HG02623 (cell line): Measurements from ENCODE around the gene USP32.

Experiments used
- ATAC-seq: cut with Tn5 transposase; IDR thresholded peaks from one replicate; pipeline ENCODE4 v1.9.1; 2021; ENCODE audit warnings: moderate library complexity; ENCODE audit not compliant: unreplicated experiment

USP32 gene

GRCh38 chr17:60159479-60159866 lies 232.5 kb downstream of the USP32 start:
- no peak for ATAC-seq

DNA sequence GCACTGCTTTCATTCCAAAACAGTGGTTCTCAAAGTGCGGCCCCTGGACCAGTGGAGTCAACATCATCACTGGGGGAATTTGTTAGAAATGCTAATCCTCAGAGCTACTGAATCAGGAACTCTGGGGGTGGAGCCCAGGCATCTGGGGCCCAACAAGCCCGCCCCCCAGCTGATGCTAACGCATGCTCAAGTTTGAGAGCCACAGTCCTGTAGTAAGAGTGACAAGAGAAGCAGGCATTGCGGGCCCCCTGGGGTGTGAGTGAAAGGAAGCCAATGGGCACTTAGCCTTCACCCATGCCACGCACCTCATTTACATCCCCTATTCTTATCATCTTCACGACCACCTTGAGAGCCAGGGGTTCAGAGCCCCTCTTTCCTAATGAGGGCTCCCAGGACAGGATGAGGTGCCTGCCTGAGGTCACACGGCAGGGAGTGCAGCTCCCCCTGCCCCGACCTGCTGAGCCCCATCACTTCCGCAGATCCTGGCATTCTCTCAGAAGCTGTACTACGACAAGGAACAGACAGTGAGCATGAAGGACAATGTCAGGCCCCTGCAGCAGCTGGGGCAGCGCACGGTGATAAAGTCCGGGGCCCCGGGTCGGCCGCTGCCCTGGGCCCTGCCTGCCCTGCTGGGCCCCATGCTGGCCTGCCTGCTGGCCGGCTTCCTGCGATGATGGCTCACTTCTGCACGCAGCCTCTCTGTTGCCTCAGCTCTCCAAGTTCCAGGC lies 233.0 kb downstream of the USP32 start:
- ATAC-seq, result no peak

DNA sequence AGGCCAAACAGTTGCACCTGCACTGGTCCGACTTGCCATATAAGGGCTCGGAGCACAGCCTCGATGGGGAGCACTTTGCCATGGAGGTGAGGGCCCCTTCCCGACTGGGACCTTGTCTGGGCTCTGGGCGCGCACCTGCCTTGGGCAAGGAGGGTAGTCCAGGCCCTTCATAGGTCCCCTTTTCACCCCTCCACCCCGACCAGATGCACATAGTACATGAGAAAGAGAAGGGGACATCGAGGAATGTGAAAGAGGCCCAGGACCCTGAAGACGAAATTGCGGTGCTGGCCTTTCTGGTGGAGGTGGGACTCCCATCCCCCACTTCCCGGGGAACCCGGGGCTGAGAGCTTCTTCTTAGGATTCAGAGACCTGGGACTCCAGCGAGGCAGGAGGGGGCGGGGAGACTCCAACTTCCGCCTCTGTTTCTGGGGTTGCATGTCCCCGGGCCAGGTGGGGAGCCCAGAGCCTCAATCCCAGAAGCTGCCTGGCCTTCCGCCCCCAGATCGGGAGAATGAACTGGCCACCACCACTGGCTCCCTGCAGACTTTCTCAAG lies 234.4 kb downstream of the USP32 start:
- ATAC-seq, result no peak

DNA sequence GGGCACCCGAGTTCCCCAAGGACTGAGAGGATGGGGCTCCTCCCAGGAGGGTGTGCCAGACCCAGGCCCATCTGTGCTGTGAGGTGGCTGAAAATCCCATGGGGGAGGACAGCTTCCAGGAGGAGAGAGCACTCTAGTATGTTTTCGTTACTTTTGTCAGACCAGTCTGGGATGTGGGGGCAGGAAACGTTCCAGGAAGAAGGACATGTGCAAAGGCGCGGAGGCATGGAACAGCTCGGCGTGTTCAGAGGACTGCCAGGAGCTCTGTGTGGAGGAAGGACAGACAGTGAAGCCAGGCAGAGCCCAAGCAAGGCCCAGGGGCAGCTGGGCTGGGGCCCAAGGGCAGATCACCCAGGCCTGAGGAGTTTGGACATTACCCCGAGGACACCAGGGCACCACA lies 235.2 kb downstream of the USP32 start:
- ATAC-seq, result no peak

GRCh38 chr17:60155815-60156214 lies 236.1 kb downstream of the USP32 start:
- ATAC-seq, result no peak

- ATAC-seq, result no peak
Measured at GRCh38 chr17:60155427-60155814, 236.5 kb downstream of the USP32 start.

DNA sequence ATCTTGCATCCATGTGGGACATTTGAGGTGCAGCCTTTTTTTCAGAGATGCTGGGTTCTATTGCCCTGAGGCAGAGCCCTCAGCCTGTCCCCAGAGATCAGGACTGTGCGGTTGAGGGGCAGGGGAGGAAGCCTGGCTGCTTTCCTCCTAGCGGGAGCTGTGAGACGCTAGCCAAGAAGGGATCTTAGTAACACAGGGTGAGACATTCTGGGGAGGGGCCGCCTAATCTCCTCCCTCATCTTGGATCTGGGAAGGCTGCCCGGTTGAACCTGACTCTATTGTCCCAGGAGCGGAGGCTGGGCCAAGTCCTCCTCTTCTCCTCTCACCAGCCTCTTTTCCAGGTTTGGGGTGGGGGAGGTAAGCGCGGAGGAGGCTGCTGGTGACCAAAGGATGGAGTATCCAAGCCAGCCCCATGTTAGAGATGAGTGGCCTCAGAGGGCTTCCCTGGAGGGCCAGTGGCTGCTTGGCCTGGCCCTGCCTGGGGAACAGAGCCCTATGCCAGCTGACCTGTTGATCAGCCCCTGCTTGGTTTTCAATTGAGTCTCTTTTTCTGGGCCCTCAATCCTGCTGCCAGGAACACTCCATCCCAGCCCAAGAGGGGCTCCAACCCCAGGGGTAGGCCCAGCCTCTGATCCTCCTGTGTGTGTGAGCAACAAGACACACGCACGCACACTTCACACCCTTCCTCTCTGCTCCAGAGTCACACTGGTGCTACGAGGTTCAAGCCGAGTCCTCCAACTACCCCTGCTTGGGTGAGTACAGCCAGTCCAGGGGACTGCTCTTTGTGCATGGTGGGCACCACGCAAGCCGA lies 237.1 kb downstream of the USP32 start:
- no peak for ATAC-seq

DNA sequence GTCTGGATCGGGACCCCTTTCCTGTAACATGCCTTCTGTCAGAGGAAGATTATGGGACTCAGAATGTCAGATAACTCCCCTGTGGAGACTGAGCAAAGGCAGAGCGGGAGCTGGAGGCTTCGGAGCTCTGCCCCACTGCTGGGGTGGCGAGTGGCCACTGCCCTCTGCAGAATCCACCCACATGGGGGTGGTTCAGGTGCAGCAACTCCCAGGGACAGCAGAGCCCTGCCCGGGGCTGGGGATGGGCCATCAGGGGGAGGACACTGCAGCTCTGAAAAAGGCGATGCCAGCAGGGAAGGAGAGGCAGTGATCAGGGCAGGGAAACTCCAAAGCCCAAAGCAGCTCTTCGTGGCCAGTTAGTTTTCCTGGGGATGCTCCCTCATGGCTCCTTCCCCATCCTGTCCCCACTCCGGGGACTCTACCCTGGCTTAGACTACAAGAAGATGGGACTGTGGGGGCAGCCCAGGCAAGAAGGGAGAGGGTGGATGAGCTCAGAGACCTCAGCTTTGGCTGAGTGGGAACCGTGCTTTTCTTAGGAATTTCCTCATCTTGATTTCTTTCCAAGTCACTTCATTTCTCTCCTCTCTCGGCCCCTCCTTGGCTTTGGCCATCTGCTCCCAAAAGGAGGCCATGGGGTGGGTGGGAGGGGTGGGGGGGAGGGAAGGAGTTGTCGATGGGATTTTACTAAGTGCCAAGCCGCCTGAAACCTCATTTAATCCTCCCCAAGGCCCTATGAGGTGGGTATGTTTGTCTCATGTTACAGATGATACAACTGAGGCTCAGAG lies 238.1 kb downstream of the USP32 start:
- no peak for ATAC-seq

DNA sequence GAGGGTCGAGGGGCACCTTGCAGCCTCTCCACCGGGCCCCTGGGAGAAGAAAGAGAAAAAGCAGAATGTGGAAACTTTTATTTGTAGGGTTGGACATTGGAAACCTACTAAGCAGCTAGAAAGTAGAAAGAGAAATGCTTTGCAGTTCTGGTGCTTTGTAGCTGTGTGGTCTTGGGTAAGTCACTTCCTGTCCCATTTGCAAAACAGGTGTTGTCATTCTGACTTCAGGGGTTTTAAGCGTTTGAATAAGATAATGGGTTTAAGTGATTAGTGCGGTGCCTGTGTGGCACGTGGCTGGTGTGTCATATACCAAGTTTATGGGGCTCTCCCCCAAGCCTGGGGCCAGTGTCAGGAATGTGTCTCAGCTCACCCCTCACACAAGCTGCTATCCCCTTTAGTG lies 240.6 kb downstream of the USP32 start:
- no peak for ATAC-seq

- ATAC-seq, result no peak
Measured at GRCh38 chr17:60149691-60150582, 242.0 kb downstream of the USP32 start, which contains the start of gene CA4. CA4 (plus strand) TSS chr17:60149973; CDS start chr17:60150035, 62 bp downstream.

GRCh38 chr17:60148373-60148772 lies 243.6 kb downstream of the USP32 start:
- ATAC-seq, result no peak

GRCh38 chr17:60147553-60148223 lies 244.2 kb downstream of the USP32 start:
- no peak for ATAC-seq

DNA sequence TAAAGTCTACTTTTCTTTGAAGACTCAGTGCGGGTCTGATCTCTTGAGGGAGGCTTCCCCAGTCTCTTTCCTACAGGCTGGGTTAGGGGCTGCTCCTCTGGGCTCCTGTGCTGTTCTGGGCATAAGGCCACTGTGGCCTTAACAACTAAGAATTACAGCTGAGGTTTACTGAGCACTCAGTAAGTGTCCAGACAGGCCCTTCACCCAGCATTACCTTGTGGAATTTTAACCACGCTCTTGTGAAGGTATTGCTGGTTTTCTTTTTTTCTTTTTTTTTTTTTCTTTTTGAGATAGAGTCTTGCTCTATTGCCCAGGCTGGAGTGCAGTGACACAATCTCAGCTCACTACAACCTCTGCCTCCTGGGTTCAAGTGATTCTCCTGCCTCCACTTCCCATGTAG lies 245.7 kb downstream of the USP32 start:
- ATAC-seq, result no peak

DNA sequence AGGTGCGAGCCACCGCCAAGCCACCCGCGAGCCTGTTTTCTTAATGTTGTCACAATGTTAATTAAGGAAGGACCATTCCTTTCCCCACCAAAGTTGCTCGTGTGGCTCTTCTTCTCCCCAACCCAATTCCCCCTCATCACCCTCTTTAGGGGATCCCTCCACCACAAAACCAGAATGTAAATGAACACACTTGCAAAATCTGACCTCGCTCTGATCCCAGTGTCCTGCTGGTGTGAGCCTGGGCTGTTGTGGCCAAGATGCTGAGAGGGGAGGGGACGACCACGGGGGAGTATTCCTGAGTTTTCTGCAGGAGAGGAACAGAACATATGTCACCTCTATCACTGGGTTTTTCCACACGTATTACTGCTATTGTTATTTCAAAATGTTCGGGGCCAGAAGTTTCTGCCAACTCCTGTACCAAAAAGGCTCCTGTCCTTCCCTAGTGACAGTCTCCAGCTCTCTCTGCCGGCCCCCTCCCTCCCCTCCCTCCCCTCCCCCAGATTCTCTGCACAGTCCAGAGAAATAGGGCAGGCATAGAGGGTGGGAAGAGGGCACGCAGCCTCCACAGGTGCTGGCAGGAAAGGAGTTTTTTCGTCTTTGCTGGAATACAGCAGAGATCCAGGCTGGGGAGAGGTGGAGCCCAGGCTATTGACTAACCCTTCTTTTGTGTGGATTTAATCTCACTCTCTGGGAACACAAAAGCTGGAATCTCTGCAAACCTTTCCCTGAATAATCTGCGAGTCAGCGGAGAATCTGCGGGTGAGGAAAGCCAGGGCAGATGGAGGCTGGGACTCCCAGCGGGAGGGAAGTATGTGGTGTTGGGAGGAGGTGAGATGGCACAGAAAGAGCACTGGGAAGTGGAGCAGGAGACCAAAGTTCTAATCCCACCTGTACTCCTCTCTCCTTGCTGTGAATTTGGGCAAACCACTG lies 246.7 kb downstream of the USP32 start:
- ATAC-seq, result no peak

DNA sequence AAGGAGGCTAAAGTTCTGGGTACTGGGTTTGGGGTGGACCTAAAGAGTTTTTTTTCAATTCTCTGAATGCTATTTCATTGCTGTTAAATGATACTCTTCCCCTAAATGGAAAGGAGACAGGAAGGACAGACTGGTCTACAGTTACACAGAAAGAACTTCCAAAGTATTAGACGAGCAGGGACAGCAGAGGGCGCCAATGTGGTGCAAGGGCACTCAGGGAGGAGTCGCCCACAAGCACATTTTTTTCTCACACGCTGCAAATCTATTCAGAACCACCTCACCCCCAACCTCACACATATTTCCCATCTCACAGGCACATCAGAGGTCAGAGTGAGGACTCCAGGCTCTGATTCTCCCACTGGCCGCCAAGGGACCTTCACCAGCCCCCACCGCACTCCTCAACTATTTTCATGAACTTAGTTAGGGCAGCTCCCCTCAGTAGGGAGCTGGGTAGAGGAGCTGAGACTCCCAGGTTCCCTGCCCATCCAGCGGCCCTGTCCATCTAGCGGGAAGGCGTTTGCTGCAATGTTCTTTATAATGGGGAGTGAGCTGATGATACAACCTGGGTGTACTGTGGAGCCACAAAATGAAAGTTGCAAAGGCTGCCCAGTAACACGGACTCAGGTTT lies 248.9 kb downstream of the USP32 start:
- ATAC-seq, result no peak

- ATAC-seq, result no peak
Measured at GRCh38 chr17:60141111-60142018, 250.6 kb downstream of the USP32 start.
